A673 (cell line): ENCODE measurements around the gene ARPC1B.
"Not testable (repeated sequence)": the region's sequence is repeated elsewhere in the genome, so short reads cannot be mapped to it uniquely, and the experiment has no call there.

Source experiments
- EZH2 ChIP-seq: fragments of 200-600 bp; sonication (generic); IDR thresholded peaks from 2 replicates; pipeline ENCODE4 v1.6.1; 2017; ENCODE audit warnings: borderline replicate concordance, low read depth, mild to moderate bottlenecking, mixed read lengths, antibody characterized with exemption, low read length; ENCODE audit not compliant: poor library complexity, severe bottlenecking
- TF ChIP-seq, protein P1 (sequence below): fragments of 300-800, 200-600 bp; sonication (generic); conservative IDR thresholded peaks from 2 replicates; pipeline ENCODE4 v1.5.1; 2017; ENCODE audit warnings: low read depth, mild to moderate bottlenecking, antibody characterized with exemption, low read length, moderate library complexity, mixed read lengths

DNA sequence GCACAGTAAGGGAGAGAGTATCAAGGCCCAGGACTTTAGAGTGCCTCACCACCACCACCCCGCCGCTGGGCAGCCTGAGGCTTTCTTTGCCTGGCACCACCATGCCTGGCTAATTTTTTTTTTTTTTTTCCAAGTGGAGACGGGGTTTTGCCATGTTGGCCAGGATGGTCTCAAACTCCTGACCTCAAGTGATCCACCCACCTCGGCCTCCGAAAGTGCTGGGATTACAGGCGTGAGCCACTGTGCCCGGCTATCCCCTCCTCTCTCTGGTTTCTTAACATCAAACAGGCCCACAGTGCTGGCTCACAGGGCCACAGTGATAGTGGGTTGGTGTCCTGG is 5.1 kb downstream of the ARPC1B start:
- TF ChIP-seq, protein P1, sequence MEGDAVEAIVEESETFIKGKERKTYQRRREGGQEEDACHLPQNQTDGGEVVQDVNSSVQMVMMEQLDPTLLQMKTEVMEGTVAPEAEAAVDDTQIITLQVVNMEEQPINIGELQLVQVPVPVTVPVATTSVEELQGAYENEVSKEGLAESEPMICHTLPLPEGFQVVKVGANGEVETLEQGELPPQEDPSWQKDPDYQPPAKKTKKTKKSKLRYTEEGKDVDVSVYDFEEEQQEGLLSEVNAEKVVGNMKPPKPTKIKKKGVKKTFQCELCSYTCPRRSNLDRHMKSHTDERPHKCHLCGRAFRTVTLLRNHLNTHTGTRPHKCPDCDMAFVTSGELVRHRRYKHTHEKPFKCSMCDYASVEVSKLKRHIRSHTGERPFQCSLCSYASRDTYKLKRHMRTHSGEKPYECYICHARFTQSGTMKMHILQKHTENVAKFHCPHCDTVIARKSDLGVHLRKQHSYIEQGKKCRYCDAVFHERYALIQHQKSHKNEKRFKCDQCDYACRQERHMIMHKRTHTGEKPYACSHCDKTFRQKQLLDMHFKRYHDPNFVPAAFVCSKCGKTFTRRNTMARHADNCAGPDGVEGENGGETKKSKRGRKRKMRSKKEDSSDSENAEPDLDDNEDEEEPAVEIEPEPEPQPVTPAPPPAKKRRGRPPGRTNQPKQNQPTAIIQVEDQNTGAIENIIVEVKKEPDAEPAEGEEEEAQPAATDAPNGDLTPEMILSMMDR: not testable (repeated sequence)
- TF ChIP-seq EZH2: not testable (repeated sequence)
